ENCODE measurements around the gene CDK14.

Gene CDK14

DNA sequence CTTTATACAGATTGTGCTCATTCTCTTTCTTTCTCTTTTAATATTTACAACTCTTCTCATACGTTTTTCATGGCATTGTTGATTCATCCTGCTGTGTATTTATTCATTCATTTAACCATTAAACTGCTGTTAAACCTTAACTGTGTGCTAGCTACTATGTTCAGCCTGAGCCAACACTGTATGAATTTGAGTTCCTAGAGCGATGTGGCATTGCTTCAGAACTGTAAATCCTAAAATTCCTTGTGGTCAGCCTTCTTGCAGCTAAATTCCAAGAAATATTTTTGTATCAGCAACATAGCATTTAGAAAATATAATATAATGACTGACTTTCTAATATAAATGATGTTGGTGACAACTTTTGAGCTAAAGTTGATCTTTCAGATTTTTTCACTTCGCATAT, 483.4 kb downstream of the CDK14 start:
- DNase-seq = no peak

DNA sequence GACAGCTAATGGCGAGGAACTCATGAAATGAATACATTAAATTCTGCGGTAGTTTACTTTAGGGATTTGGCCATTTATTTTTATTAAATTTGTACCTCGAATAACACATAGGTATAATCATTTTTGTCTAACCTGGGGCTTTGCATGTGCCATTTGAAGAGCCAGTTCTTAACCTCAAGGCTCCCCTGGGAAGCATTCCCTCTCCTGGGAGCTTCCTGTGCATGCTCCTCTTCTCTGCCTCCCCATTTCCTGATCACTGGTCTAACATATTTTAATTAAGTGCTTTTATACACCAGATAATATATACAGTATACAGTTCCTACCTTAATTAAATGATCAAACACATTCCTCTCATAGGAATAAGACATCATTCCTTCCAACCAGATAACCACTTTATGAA, 484.2 kb downstream of the CDK14 start:
- DNase-seq = no peak

GRCh38 chr7:91082038-91082437, 485.9 kb downstream of the CDK14 start:
- no peak for DNase-seq

- DNase-seq = no peak
Observed at GRCh38 chr7:91082852-91083495, 486.9 kb downstream of the CDK14 start.

GRCh38 chr7:91083855-91084644, 487.9 kb downstream of the CDK14 start:
- no peak for DNase-seq

- DNase-seq = no peak
Observed at GRCh38 chr7:91085175-91085574, 489.1 kb downstream of the CDK14 start.

GRCh38 chr7:91086200-91086599, 490.1 kb downstream of the CDK14 start:
- no peak for DNase-seq

DNA sequence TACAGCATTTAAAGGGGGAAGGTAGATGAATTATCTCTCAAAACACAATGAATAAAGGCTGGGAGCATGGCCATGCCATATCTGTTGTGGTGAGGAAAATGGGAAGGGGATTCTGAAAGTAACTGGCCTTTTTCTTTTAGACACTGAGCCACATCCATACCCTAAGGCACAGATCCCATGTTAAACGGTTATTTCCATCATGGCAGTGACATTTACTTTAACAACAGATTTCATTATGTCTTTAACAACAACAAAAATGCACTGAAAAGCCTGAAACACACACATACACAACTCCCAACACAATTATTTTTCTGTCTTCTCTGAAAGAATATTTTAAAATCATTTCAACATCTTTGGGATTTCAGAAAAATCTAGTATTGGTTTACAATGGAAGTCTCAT, 492.0 kb downstream of the CDK14 start:
- no peak for DNase-seq

DNA sequence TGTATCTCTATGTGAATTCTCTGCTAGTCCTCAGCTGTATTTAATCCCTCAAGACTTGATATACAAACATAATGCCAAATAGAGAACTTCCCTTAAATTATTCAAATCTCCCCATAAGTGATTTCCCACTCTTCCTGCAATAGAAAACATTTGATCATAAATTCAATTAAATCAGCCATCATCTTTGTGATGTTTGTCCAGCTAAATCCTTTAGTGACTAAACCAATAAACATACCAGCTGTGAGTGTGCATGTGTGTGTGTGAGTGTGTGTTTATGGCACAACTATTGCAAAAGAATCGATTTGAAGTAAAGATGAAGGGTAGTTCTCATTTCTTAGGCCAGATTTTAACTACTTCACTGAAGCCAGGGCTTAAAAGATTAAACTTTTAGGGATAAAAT, 492.6 kb downstream of the CDK14 start:
- DNase-seq = no peak

- no peak for DNase-seq
Observed at GRCh38 chr7:91089382-91089963, 493.4 kb downstream of the CDK14 start.

- DNase-seq = no peak
Observed at GRCh38 chr7:91090684-91091083, 494.6 kb downstream of the CDK14 start.

DNA sequence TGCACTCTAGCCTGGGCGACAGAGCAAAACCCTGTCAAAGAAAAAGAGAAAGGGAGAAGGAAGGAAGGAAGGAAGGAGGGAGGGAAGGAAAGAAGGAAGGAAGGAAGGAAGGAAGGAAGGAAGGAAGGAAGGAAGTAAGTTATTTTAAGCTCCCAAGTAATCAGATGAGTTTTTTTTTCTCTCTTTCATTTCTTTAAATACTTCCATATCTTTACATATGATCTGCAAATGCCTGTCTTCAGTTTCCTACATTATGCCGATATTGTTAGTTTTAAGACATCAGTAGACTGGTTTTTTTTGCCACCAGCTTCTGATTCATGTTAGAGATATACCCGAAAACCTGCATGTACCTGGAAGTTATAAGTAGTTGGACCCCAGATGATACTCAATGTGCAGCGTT, 495.5 kb downstream of the CDK14 start:
- DNase-seq = no peak

GRCh38 chr7:91093181-91093580, 497.1 kb downstream of the CDK14 start:
- no peak for DNase-seq

- no peak for DNase-seq
Observed at GRCh38 chr7:91098566-91098965, 502.4 kb downstream of the CDK14 start.

DNA sequence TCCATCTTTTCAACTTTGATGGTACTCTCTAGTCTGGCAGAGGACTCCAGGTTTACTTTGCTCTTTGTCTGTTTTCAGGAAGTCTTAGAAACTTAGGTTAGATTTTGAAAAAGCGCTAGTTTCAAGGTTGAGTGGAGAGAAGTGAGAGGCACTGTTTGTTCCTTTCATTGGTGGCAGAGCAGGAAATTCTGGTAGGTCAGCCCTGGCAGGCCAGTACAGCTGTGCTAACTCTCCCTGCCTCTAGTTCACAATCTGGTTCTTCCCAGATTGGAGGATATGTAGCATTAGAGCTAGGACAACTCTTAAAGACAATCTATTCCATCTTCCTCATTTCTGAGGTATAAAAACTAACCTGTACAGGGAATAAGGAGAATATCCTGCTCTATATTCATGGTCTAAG, 507.2 kb downstream of the CDK14 start:
- no peak for DNase-seq

- no peak for DNase-seq
Observed at GRCh38 chr7:91107460-91107859, 511.3 kb downstream of the CDK14 start.

- DNase-seq = no peak
Observed at GRCh38 chr7:91109200-91109599, 513.1 kb downstream of the CDK14 start.

DNA sequence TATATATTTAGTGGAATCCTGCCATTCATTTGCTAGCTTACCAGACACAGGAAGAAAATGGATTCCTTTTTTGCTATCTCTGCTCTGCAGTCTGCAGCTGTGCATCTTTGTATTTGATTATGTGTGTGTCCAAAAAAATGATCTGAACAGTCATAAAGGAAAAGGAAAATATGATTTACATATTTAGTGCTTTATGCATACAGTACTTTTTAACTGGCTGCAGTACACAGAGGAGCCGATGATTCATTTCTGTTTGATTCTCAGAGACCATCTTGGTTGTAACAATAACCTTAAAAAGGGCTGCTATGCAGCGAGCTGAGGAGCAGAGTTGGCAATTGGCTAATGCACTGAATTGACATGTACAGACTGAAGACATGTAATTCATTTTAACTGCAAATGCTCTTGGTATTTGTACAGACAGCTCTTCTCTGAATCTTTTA, 516.8 kb downstream of the CDK14 start:
- DNase-seq = no peak

GRCh38 chr7:91114232-91114631, 518.1 kb downstream of the CDK14 start:
- DNase-seq = no peak

- no peak for DNase-seq
Observed at GRCh38 chr7:91126762-91127161, 530.6 kb downstream of the CDK14 start.

GRCh38 chr7:91127325-91127724, 531.2 kb downstream of the CDK14 start:
- DNase-seq = no peak

GRCh38 chr7:91127959-91128358, 531.8 kb downstream of the CDK14 start:
- no peak for DNase-seq

GRCh38 chr7:91128683-91129348, 532.7 kb downstream of the CDK14 start:
- DNase-seq = no peak

DNA sequence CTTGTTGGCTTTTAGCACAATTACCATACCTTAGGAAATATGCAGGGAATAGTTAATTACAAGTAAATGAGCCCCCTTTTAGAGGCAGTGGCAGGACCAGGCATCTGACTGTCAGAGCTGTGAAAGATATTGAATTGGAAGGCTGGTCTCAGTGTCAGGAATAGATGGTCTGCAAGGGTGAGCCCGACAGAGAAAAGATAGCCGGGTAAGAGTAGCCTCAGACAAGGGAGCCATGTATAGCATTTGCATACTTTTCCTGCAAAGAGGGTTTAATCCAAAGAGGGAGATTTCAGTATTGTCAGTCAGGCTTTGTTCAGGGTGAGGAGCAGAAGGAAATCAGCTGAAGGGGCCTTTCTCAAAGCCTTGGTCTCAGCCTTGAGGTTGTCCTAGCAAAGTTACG, 539.2 kb downstream of the CDK14 start:
- no peak for DNase-seq

All from activated CD4-positive, alpha-beta T cell treated with anti-CD3 and anti-CD28 coated beads, Interleukin-2, amount 50 U/mL, for 48 hours (primary cell).